GM19023 (cell line): Measurements from ENCODE around the gene HRNR.

ENCODE experiments used
- ATAC-seq: cut with Tn5 transposase; IDR thresholded peaks from one replicate; pipeline ENCODE4 v1.9.1; 2021; ENCODE audit warnings: mild to moderate bottlenecking, moderate library complexity; ENCODE audit not compliant: unreplicated experiment

Gene HRNR

GRCh38 chr1:152189657-152190442 is 34.1 kb downstream of the HRNR start:
- no peak for ATAC-seq

DNA sequence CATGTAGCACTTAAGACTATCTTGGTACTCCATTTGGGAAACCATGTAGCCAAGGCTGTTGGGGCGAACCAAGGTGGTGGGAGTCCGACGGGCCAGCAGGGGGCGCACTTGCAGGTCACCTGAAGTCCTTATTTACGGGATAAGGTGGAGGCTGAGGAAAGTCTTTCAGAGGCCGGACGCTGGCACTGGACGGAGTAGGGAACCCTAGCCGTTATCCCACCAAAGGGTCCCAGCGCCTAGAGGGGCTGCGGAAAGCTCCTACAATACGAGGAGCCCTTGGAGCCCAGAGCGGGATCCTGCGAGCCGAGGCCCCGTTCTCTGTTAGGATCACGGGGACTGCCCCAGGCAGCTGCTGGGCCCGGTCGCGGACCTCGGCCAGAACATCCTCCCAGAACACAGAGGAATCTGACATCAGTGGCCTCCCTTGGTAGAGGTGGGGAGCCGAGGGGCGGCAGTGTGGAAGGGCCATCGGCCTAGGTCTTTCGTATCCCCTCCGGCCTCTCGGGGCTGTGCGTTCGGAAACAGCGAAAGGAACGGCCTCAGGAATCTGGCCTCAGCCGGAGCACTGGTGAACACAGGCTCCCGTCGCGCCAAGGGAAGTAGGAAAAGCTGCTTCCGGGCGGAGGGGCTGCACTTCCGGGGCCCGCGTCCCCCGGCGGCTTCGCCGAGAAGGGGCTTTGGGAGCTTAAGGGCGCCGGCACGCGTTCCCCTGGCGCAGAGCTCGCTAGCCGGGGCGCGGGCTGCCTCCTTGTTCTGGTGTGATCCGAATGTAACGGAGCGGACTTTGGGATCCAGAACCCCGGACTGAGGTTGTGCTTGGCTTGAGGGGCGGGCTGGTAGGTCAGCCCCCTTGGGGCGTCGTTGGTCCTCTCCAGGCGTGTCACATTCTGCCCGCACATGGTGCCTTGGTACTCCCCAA is 35.1 kb downstream of the HRNR start:
- ATAC-seq, result no peak

GRCh38 chr1:152186556-152187285 is 37.3 kb downstream of the HRNR start:
- no peak for ATAC-seq

GRCh38 chr1:152185544-152186391 is 38.2 kb downstream of the HRNR start:
- no peak for ATAC-seq

- ATAC-seq, result no peak
Observed at GRCh38 chr1:152182944-152183361, 41.0 kb downstream of the HRNR start.

DNA sequence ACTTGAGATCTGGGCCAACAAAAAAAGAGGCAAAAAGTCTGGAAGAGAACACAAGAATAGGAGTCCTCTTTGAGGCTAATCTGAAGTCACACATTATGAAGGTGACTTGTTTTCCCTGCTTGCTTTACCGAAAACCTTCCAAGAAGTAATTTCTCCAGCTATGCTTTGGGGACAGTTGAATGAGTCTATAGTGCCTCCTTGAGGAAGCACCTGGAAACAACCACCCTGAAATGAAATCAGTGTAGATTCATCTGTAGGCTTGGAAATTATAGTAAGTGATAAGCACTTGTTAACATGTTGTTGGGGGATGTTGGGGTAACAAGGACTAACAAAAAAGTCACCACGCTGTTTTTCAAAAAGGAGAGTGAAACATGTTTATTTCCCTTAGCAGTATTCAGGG is 41.6 kb downstream of the HRNR start:
- no peak for ATAC-seq

GRCh38 chr1:152179566-152179965 is 44.4 kb downstream of the HRNR start:
- ATAC-seq, result no peak

DNA sequence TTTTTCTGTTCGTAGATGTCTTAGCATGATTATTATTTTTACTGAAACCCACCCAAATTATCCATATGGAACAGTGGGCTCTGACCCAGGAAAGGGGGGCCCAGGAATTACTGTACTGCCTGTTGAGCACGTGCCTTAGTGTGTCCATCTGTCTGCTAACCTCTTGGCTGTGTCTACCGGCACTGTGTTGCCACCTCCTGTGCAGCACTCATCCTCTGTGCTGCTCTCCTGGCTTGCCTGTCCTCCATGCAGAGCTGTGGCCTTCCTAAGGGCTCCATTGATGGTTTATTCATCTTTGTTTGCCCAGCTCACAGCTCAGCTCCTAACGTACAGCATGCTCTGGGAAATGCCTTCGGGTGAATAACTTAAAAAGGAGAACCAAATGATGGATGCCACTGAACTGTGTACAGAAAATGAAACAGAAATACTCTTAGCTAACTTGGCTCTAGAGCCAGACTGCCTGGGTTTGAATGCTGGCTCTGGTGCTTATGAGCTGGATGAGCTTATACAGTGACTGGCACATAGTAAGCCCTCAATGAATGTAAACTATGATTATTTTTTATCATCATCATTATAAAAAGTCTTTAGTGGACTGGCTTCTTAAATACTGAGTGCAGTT is 53.6 kb downstream of the HRNR start:
- ATAC-seq, result no peak

DNA sequence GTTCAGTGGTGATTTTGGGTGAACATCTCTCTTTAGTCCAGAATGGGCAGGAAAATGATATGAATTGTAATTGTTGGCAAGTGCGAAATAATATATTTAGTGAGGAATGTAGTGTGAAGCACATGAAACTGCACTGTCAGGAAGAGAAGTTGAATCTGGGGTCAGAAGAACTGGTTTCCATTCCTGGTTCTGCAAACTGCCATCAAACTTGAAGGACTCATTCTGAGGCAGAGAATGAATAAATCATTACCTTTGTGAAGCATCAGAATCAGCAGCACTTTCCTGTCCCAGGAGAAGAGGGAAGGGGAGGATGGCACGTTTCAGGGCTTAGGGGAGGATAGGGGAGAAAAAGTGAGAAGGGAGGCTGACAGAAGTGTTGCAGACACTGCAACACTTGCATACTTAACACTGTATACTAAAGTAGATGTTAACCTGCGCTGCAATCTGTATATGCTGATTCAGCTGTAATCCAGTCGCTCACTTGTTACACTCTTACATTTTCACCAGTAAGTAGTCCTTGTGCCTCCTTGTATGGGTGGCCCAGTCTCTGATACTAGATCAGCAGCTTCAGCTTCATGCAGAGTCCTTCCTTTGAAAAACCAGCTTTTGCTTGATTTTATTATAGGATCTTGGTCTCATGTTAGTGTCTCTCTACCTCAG is 54.5 kb downstream of the HRNR start:
- ATAC-seq, result no peak

- no peak for ATAC-seq
Observed at GRCh38 chr1:152168535-152168868, 55.5 kb downstream of the HRNR start.

DNA sequence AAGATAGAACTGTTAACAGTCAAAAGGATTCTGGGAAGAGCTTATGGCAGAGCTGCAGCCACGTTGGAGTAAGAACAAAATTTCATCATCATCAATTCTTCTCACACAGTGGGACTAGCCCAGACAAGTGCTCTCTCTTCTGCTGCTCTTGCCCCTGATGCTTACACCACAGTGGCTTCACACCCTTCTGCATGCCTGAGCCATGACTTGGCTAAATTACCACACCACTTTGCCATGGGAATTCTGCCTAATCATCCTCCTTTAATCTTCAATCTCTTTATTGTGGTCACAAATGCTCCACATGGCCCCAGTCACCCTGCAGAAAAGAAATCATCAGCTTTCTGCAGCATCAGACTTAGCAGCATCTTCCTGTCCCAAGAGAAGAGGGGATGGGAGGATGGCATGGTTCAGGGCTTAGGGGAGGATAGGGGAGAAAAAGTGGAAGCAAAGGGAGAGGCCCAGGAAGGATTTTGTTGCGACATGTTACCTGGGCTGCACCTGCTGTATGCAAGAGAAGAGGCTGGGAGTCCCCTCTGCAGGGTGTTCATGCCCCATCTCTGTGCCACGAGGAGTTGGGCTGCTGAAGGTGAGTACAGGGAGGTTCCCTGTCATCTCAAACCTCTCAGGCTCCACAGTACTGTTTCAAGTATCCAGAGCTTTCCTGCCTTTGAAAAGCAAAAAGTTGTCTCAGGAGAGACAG is 56.0 kb downstream of the HRNR start:
- no peak for ATAC-seq

DNA sequence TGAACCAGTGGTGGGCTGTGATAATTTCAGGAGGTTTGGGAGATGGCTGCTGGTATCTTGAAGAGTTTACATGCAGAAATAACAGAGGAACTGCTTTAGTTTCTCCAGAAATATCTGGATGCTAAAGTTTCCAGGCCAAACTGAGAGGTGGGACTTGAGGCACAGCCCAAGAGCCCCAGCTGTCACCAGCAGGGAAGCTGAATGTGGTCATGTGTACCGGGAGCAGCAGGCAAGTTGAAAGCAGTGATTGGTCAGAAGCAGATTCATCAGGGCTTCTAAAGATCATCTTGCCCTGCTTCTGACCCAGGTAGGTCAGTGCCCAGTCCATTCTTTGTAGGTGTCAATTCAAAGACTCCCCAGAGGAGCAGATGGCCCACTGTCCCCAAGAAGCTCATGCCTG is 57.0 kb downstream of the HRNR start:
- ATAC-seq, result no peak

DNA sequence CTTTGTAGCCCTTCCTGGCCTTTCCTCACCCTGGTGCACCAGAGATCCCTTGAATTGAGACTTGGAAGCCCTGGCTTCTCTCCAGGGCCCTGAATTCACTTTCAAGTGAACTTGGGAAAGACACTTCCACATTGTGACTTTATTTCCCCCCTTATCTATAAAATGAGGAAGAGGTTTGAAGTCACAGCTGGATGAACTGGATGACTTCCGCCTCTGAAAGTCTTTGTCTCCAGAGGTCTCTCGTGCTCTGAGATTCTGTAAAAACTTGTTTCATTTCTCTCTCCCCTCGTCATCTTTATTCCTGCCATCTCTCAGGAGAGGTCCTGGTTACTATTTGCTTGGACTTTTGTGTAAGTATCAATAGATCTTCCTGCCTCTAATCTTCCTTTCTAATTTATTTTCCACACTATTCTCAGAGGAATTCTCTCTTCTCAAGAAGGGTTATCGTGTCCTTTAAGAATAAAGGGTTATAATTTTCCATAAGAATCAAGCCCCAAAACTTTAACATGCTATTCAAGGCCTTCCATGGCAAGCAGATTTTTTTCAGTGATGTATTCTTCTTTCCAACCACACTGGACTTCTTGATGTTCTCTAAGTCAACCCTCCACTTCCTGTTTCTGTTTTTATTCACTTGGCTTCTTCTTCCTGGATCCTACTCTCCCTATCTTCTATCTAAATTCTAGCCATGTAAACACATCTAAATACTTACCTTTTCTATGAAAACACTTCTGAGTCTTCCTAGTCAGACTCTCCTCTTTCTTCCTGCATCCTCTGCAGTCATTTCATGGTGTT is 58.5 kb downstream of the HRNR start:
- no peak for ATAC-seq

DNA sequence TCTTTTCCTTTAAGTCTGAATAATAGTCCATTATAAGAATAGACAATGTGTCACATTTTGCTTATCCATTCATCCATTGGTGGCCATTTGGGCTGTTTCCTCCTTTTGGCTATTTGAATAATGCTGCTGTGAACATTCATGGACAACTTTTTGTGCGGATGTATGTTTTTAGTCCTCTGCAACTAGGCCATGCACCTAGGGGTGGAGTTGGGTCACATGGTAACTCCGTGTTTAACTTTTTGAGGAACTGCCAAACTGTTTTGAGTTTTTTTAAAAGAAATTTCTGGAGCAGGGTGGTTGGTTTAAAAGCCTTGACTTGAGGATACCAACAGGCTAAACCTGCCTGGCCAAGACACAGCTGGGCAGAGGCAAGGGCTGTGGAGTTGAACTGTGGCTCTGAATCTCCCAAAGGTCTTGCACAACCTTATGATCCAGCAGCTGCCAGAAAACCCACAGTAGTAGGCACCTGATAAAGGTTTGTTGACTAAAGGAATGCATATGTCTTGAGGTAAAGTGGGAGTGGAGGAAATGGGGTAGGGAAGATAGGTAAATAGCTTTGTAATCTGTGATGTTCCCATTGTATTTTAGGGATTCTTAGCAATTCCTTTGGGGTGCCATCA is 59.4 kb downstream of the HRNR start:
- no peak for ATAC-seq

- ATAC-seq, result no peak
Observed at GRCh38 chr1:152162792-152163463, 61.1 kb downstream of the HRNR start.
